Head of caudate nucleus (tissue), 42 donors: ENCODE measurements around the gene GPR153.

ENCODE experiments used
- DNase-seq, 42 donors: peaks; one replicate each; pipeline versions ENCODE4 v3.0.0 to v3.0.0-alpha.2; 2020 to 2021; ENCODE audit warnings: mixed read lengths in 7 of 42
- intact Hi-C: fragments of 100-400 bp; cut with DNase I; formaldehyde crosslinking; loops from one replicate; pipeline ENCODE4 v1.15.0; 2022

Gene GPR153

DNA sequence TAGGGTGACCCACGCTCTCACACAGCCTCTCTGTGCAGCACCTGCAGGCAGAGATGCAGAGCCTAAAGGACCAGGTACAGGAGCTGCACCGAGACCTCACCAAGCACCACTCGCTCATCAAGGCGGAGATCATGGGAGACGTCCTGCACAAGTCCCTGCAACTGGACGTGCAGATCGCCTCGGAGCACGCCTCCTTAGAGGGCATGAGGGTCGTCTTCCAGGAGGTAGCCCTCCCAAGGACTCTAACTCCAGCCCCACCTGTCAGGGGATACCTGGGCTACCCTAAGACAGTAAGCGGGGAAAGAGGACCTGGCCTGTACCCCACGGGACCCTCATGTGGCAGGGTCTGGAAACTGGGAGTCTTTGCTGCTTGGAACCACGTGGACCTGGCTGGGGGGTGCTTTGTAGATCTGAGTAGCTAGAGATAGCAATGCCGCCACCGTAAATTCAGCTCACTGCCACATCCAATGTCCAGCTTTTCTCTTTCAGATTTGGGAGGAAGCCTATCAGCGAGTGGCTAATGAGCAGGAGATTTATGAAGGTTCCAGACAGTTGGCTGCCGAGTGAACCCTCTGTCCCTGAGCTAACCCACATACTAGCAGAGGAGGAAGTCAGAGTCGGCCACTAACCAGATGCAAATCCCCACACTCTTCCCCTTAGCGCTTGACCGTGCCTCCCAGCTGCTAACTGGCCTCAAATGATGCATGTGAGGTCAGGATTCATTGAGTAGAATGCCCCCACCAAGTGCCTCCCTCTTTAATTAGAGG, 48.5 kb downstream of the GPR153 start:
- no peak for DNase-seq
- intact Hi-C loops = no loop called here

DNA sequence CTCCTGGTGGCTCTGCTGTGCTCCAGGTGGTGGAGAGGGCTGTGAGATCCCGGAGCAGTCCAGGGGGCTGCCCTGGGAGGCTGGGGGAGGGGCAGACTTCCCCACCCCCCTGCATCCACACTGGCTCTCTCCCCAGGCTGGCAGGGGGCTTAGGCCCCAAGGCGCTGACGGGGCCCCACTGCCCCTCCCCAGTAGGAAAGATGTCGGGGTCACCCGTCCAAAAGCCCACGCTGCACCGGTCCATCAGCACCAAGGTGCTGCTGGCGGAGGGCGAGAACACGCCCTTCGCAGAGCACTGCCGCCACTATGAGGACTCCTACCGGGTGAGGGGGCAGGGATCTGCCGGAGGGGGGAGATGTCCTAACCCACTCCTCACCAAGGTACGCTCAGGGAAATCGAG, 49.2 kb downstream of the GPR153 start:
- DNase-seq = no peak
- intact Hi-C loops = no loop called here

DNA sequence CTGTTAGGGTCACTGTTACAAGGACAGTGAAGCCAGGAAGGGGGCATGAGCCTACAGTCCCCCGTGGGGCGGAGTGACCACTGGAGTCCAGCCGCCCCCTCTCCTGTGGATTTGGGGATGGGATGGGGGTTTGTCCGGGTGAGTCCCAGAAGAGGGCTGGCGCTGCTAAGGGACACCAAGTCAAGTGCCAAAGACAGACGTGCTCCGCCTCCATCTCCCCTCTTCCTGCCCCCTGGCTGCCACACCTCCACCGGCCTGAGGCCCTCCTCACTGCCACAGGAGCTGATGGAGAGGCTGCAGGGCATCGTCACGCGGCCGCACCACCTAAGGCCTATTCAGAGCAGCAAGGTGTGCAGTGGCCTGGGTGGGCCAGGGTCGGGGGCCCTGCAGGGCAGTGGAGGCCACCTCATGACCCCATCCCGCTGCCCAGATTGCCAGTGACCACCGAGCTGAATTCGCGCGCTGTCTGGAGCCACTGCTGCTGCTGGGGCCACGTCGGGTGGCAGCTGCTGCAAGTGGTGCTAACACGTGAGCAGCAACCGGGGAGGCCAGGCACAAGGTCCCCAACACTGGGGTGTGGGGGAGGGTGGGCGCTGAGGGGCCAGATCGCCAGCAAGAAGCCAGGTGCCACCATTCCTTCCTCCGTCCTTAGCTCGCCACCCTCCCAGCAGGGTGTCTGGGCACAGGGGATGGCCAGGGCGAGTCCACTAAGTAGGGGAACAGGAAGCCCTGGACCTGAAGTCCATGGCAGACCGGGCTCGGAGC, 50.1 kb downstream of the GPR153 start:
- intact Hi-C loops = no loop called here
- DNase-seq = no peak

DNA sequence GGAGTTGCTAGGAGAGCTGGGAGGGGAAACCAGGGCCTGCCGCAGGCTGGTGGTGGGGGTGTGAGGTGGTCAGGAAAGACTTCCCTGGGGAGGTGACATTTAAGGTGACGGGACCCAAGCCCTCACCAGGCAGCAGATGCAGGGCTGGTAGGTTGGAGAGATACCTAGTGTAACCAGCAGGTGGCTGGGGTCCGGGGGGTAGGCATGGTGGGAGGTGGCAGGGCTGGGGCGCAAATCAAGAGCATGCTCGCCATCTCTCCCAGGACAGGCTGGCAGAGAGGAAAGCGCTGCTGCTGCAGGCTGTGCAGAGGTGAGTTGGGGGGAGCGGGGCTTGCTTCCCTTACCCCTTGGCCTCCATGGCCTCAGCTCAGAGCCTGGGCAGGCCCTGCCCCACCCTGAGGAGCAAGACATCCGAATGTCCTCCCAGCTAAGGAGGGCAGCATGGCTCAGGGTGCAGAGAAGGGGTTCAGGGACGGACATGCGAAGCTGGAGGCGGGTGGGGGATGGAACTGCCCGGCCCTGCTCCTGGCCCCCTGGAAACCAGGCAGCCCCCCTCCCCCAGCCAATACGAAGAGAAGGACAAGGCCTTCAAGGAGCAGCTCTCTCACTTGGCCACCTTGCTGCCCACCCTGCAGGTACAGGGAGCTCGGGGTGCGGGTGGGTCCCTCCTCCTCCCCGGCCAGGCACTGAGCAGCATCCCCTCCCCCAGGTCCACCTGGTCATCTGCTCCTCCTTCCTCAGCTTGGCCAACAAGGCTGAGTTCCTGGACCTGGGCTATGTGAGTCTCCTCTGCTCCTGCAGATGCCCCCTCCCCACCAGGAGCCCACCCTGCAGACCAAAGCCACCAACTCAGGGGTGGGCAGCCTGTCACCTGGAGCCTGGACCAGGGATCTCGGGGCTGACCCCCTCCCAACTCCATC, 51.0 kb downstream of the GPR153 start:
- intact Hi-C loops = no loop called here
- no peak for DNase-seq

DNA sequence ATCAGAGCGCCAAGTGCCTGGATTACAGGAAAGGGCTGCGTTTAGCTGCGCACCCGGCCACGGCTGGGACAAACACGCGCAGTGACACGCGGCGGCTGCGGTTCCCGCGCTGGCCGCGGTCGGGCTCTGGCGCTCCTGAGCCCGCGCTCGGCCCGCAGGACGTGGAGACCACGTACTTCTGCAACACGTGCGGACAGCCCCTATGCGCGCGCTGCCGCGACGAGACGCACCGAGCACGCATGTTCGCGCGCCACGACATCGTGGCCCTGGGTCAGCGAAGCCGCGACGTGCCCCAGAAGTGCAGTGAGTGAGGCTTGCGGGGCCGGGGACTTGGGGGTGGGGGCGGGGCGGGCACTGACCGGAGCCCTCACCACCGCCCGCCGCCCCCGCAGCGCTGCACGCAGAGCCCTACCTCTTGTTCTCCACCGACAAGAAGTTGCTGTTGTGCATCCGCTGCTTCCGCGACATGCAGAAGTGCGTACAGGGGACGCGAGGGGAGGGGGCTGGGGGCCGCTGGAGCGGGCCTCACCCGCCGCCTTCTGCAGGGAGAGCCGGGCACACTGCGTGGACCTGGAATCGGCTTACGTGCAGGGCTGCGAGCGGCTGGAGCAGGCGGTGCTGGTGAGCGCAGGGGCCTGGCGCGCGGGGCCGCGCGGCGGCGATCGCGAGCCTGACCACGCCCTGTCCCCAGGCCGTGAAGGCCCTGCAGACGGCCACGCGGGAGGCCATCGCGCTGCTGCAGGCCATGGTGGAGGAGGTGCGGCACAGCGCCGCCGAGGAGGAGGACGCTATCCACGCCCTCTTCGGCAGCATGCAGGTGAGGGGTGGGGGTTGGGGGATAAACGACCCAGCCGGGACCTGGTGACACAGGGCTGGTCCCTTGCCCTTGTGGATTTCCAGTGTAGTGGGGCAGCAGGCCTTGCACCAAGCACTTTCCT, 51.9 kb downstream of the GPR153 start:
- DNase-seq = peak in 25 of 42 donors; percentile 11 to 63 (median 36)
- intact Hi-C loops = no loop called here

DNA sequence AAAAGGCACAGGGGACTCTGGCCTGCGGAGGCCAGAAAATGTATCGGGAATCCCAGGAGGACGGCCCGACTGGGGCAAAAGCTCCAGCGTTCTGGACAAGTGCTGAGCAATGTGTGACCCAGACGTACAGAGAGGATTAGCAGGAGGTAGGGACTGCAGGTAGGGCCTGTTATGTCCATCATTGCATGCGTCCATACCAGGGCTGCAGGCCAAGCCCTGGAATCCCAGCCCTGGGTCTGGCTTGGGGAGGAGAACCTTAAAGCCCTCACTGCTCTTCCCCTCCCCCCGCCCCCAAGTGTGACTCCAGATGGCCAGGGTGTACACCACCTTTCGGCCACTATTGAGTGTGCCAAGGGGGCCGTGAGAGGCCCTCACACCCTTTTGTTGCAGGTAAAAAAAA, 53.0 kb downstream of the GPR153 start:
- intact Hi-C loops = no loop called here
- DNase-seq = no peak

DNA sequence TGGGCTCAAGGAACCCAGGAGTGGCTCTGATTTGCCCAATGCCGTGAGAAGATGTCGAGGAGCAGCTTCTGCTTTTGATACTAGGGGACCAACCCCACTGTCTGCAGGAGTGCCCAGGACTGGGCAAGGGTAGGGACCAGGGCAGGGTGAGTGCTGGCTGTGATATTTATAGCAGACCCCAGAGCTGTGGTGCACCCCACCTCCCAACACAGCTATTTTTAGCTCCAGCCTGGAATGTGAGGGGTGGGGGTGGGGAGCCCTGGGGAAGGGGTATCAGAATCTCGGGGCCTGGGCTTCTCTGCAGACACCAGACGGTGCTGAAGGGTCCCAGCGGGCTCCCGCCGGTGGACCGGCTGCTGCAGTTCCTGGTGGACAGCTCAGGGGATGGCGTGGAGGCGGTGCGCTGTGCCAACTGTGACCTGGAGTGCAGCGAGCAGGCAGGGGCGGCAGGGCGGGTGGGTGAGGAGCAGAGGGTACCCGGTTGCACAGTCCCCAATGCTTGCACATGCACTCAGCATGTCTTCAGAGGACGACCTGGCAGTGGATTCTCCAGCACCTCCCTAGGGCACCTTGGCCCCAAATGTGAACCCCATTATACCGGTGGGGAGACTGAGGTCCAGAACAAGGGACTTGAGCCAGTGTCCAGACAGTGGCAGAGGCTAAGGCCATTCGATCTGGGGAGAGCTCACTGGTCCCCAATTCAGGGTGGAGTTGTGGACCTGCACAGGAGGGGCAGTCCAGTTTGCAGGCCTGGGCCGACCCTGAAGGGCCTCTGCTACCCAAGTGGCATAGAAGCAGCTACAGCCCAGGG, 53.6 kb downstream of the GPR153 start:
- intact Hi-C loops = no loop called here
- no peak for DNase-seq

DNA sequence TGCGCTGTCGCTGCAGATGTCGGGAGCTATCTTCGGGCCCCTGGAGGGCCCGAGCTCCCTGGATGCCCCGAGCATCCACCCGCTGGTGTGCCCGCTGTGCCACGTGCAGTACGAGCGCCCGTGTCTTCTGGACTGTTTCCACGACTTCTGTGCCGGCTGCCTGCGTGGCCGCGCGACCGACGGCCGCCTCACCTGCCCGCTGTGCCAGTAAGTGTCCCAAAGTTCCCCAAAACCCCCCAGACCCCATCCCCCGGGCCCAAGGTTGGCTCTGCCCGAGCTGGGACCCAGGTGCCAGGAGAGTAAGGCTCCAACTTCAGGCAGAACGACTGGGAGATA, 54.4 kb downstream of the GPR153 start:
- intact Hi-C loops = no loop called here
- DNase-seq = no peak

DNA sequence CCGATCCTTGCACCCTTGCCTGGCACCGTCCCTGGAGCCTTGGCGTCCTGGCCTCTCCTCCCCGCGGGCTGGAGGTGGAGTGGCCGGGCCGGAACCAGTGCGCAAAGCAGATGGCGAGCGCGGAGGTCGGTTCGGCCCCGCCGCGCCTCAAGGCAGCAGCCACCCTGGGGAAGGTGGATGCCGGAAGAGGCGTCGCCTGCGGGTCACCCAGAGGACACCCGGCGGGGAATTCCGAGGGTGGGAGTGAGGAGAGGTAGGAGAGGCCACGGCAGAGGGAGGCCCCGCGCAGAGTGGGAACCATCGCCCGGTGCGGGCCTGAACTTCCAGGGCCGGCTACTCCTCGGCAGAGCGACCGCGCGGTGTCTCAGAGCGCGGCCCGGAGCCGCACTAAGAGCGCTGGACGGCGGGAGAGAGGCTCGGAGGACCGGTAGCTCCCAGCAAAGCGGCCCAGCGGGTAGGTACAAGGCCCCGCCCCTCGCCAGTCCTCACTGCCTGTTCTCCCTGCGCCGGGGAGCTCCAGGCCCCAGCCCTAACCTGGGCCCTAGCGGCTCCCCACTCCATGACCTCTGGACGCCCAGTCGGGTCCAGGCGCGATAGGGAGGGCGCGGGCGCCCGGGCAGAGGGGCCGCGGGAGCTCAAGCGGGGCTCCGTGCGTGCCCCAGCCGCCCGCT, 54.9 kb downstream of the GPR153 start, which contains the start of gene RNF207:
Gene RNF207, plus strand, starts transcription at position 271 of the 671 bp plus-strand sequence. CDS start 417 bp downstream, outside the sequence.
- intact Hi-C loops = no loop called here
- peak in 18 of 42 donors; percentile 23 to 54 (median 33) for DNase-seq

DNA sequence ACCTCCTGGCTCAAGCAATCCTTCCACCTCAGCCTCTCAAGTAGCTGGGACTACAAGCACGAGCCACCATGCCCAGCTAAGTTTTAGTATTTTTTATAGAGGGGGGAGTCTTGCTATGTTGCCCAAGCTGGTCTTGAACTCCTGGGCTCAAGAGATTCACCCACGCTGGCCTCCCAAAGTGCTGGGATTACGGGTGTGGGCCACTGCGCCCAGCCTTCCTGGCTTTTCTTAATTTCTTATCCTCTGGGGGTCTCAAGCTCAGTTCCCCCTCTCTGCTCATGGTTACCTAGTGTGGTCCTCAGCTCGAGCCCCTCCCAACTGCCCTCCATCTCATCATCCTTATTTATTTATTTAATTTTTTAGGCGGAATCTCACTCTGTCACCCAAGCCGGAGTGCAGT, 58.6 kb downstream of the GPR153 start:
- intact Hi-C loops = no loop called here
- DNase-seq = no peak

DNA sequence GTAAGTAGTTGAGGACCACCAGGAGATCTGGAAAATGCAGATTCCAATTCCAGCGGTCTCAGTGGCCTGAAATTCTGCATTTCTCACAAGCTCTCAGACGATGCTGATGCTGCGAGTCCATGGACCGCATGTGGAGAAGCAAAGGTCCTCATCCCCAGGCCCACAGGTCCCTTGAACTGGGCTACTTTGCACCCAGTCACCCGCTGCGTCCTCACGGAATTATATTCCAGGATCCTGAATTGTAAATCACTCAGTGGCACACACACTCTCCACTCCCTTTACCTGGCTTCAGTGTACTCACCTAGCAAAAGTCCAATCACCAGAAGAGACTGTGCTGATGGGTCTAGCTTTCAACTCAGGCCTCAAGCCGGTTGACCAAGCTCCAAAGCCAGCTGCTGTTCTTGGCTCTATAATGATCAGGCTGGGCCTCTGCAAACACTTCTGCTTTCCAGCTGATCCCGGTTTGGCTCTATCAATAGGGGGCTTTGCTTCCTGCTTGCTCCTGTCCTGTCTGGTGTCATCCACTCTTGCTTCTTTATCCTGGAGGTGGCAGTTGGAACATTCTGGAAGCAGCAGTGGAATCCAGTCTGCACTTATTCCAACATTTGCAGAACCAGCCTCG, 60.6 kb downstream of the GPR153 start:
- intact Hi-C loops = no loop called here
- DNase-seq = no peak

DNA sequence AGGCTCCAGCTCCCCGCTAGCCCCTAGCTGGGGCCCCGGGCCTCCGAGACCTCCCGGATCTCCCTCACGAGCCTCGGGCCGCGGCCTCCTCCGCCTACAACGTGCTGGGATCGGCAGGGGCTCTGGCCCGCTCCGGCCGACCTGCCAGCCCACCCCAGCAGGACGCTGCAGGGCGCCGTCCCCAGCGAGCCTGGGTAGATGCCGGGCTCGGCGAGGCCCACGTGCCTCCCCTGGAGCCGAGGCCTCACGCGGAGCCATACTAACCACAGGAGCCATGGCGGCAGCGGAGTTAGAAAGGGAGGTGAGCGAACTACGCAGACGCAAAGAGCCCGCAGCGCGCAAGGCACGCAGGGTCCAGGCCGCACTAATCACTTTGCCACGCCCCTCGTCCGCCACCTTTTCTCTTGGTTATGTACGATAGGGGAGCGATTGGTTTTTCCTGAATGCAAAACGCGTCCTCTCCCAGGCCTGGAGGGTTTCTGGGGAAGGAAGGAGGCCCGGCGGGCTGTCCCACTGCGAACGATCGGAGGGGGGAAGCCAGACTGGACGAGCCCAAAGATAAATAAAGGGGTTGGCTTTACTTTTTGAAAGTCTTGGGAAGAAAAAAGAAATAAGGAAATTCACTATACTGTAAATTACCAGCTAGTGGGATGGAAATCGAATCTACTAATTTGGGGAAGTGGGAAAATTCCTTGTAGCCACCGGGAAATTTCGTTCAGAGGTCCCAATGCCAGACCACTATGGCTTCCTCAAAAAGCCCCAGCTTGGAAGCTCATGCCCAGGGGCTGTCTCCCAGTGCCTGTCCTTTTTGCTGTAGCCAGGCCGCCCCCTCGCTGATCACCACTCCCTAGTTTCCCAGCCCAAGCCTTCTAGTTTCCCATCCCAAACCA, 61.4 kb downstream of the GPR153 start, which contains the start of gene RPL22:
Gene RPL22, minus strand, starts transcription at position 298 of the 890 bp plus-strand sequence. Its CDS starts 22 bp downstream, at position 276.
- intact Hi-C loops = loop anchor here (2.0 kb wide), 1 partner anchor 35 kb away; the partner anchor contains the start of gene ICMT
- DNase-seq = peak; percentile 95 to 99 (median 98)

DNA sequence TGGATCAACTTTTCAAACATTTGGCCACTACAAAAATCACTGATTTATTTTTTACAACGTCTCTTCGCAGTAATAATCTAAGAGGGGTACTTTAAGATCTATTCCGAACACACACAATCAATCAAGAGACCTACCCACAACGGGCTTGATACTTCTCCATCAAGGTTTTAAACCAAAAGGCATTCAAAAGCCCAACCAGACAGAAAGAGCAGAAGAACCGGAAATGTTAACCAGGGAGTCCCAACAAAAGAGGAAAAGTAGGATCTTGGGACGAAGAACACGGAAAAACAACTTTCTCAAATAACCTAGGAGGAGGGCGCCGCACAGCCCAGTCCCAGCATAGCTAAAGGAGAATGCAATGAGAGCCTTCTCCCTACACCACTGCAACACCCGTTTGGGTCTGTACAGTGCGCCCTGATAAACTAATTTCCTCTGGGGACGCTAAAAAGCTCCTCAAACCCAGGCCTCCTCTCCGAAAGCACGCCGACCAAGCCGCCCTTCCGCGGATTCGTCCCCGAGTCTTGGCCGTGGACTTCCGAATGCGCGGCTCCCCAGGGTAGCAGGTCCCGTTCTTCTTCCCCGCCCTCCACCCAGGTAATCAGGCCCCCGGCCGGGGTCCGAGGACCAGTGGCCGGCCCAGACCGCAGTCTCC, 62.1 kb downstream of the GPR153 start:
- intact Hi-C loops = loop anchor here (2.0 kb wide), 1 partner anchor 36 kb away; the partner anchor contains the start of gene ICMT

DNA sequence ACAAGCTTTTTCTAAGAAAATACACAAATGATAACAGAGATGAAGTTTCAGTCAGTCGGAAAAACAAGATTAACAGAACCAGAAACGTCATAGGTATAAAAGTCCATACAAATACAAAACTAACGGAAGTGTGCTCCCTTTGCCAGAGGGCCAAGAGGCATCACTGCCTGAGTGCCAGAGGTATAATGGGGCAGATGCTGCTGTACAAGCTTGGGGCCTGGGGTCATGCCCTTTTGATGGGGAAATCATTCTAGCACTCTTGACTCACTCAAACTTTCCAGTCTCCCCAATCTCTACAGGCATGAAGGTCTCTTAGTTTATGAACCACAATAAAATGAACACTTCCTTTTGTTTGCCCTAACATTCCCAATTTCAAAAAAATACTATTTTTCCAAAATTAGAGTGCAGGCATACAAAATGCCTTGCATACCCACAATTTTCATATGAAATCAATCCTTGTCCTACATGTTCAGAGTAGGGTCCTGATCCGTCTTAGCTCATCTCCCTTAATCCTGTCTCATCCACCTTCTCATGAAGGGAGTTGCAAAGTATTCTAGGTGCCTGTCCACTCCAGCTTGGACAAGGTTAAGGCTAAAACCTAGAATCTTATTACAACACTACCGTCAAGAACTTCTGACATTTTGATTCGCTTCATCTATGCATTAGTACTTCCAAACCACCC, 63.0 kb downstream of the GPR153 start:
- no peak for DNase-seq
- intact Hi-C loops = loop anchor here (2.0 kb wide), 1 partner anchor 37 kb away; the partner anchor contains the start of gene ICMT

More for the DNA sequence above, 62.1 kb downstream of the GPR153 start:
- DNase-seq = peak in 7 of 42 donors; percentile 21 to 51 (median 29)
